Breast epithelium (tissue), 4 donors: ENCODE measurements around the gene RWDD2A. TPM values are rescaled to one million over a fixed set of nuclear protein-coding genes. Genes with fewer than 3 reads are reported as not detected.

Experiments used
- DNase-seq, 2 donors: peaks; one replicate each; pipeline ENCODE4 v3.0.0-alpha.2; 2019; ENCODE audit warnings: low spot score in 2 of 2
- H3K27ac ChIP-seq, 2 donors: fragments of 200-600 bp; sonication (generic) in 1 of 2; one replicate each; pipeline ENCODE4 v1.5.1; 2016 to 2019; ENCODE audit warnings: mild to moderate bottlenecking in 1 of 2
- H3K27me3 ChIP-seq, 2 donors: fragments of 200-600 bp; sonication (generic) in 1 of 2; one replicate each; pipeline versions ENCODE4 v1.5.1 to v1.6.0; 2017 to 2019; ENCODE audit warnings: control low read depth in 1 of 2, mild to moderate bottlenecking in 1 of 2
- H3K36me3 ChIP-seq: fragments of 200-600 bp; one replicate; pipeline ENCODE4 v1.5.1; 2019
- H3K4me1 ChIP-seq, 2 donors: fragments of 200-600 bp; sonication (generic); one replicate each; pipeline ENCODE4 v1.5.1; 2016 to 2019; ENCODE audit warnings: control low read depth in 1 of 2
- H3K4me3 ChIP-seq, 3 donors: fragments of 200-600 bp; sonication (generic); 1 replicate in 2 of 3; 2 replicates in 1 of 3; pipeline ENCODE4 v1.5.1; 2016 to 2019; ENCODE audit warnings: mild to moderate bottlenecking in 3 of 3, moderate library complexity in 2 of 3
- H3K9me3 ChIP-seq, 2 donors: fragments of 200-600 bp; sonication (generic) in 1 of 2; one replicate each; pipeline ENCODE4 v1.5.1; 2016 to 2019; ENCODE audit warnings: control low read depth in 1 of 2
- CTCF ChIP-seq, 3 donors: fragments of 450-650 bp; IDR thresholded peaks; one replicate each; pipeline ENCODE4 v1.5.1; 2016 to 2017; ENCODE audit warnings: antibody characterized with exemption in 3 of 3, mild to moderate bottlenecking in 3 of 3, moderate library complexity in 3 of 3
- POLR2A ChIP-seq: fragments of 450-650 bp; IDR thresholded peaks from one replicate; pipeline ENCODE4 v1.6.1; 2016; ENCODE audit warnings: antibody characterized with exemption, mild to moderate bottlenecking, moderate library complexity
- POLR2AphosphoS5 ChIP-seq, 3 donors: sonication (generic); formaldehyde crosslinking; IDR thresholded peaks; one replicate each; pipeline ENCODE4 v1.6.1; 2017; ENCODE audit warnings: antibody characterized with exemption in 3 of 3
- intact Hi-C: fragments of 100-400 bp; cut with DNase I; formaldehyde crosslinking; loops from one replicate; pipeline ENCODE4 v1.15.1; 2023; ENCODE audit warnings: low total_unique reads
- total RNA-seq, 3 donors: library from RNA; depleted of rRNA; stranded (reverse); fragments of >200 nt; gene quantifications; one replicate each; pipeline ENCODE4 v1.1.0, GENCODE V29; 2016

The RWDD2A gene
- total RNA-seq, 3 donors from 2014 or later, result 3.0 to 3.7 (median 3.6) TPM

GRCh38 chr6:83180426-83180950, 12.7 kb upstream of the RWDD2A start:
- Histone ChIP-seq H3K27ac (no peak overlapping the region), H3K4me1 (no peaks in the 10 kb centered on the region), H3K27me3 (no peaks in the 10 kb centered on the region), H3K9me3 (no peaks in the 10 kb centered on the region), H3K4me3 (no peak overlapping the region), H3K36me3 (no peaks in the 10 kb centered on the region)
- DNase-seq, result no peak
- intact Hi-C loops, result no loop called here
- TF ChIP-seq POLR2A, result no peak
- TF ChIP-seq POLR2AphosphoS5 (IDR thresholded peaks at IDR 0.05), result no peak
- TF ChIP-seq CTCF (IDR thresholded peaks at IDR 0.05), result no peak

- no peak for TF ChIP-seq POLR2AphosphoS5 (IDR thresholded peaks at IDR 0.05)
- TF ChIP-seq POLR2A, result no peak
- TF ChIP-seq CTCF (IDR thresholded peaks at IDR 0.05), result no peak
- H3K27me3 ChIP-seq, result no peaks in the 10 kb centered on the region
- no peaks in the 10 kb centered on the region for H3K36me3 ChIP-seq
- no peaks in the 10 kb centered on the region for H3K9me3 ChIP-seq
- H3K4me3 ChIP-seq, result no peak overlapping the region
- DNase-seq, result no peak
- H3K27ac ChIP-seq, result no peak overlapping the region
- intact Hi-C loops, result no loop called here
- no peaks in the 10 kb centered on the region for H3K4me1 ChIP-seq
Observed at GRCh38 chr6:83182114-83182513, 11.0 kb upstream of the RWDD2A start.

- TF ChIP-seq POLR2A (no peak), CTCF (IDR thresholded peaks at IDR 0.05) (no peak), POLR2AphosphoS5 (IDR thresholded peaks at IDR 0.05) (no peak)
- H3K36me3 ChIP-seq, result no peaks in the 10 kb centered on the region
- H3K9me3 ChIP-seq, result no peaks in the 10 kb centered on the region
- intact Hi-C loops, result no loop called here
- no peaks in the 10 kb centered on the region for H3K27me3 ChIP-seq
- no peak for DNase-seq
- H3K4me3 ChIP-seq, result no peak overlapping the region
- H3K4me1 ChIP-seq, result no peaks in the 10 kb centered on the region
- no peak overlapping the region for H3K27ac ChIP-seq
Observed at GRCh38 chr6:83183082-83183828, 9.9 kb upstream of the RWDD2A start.

- TF ChIP-seq CTCF (IDR thresholded peaks at IDR 0.05) (no peak), POLR2A (no peak), POLR2AphosphoS5 (IDR thresholded peaks at IDR 0.05) (no peak)
- intact Hi-C loops, result no loop called here
- no peaks in the 10 kb centered on the region for H3K27me3 ChIP-seq
- H3K4me1 ChIP-seq, result no peaks in the 10 kb centered on the region
- no peak overlapping the region for H3K27ac ChIP-seq
- DNase-seq, result no peak
- H3K9me3 ChIP-seq, result no peaks in the 10 kb centered on the region
- no peaks in the 10 kb centered on the region for H3K36me3 ChIP-seq
- no peak overlapping the region for H3K4me3 ChIP-seq
Observed at GRCh38 chr6:83185096-83185495, 8.1 kb upstream of the RWDD2A start.

- TF ChIP-seq POLR2AphosphoS5 (IDR thresholded peaks at IDR 0.05) (no peak), CTCF (IDR thresholded peaks at IDR 0.05) (no peak), POLR2A (no peak)
- no peaks in the 10 kb centered on the region for H3K36me3 ChIP-seq
- intact Hi-C loops, result no loop called here
- H3K4me3 ChIP-seq, result no peak overlapping the region
- no peaks in the 10 kb centered on the region for H3K4me1 ChIP-seq
- DNase-seq, result no peak
- no peaks in the 10 kb centered on the region for H3K9me3 ChIP-seq
- H3K27ac ChIP-seq, result no peak overlapping the region
- H3K27me3 ChIP-seq, result no peaks in the 10 kb centered on the region
Observed at GRCh38 chr6:83188501-83188900, 4.7 kb upstream of the RWDD2A start.
